Activated T-helper 1 cell treated with anti-CD3 and anti-CD28 coated beads, Interleukin-12 subunit alpha, Interleukin-12 subunit beta, Interleukin-2, Interleukin-4 antibody, amounts not matched to agents 30 ng/mL and 10 ng/mL and 1 ng/mL, durations not matched to agents 14 hours and 24 hours and 36 hours (primary cell): ENCODE results near the gene RBM8A. TPM values are rescaled to one million over a fixed set of nuclear protein-coding genes. Genes with fewer than 3 reads are reported as not detected.

ENCODE experiments used
- DNase-seq: peaks from one replicate; pipeline ENCODE4 v3.0.0; 2021; ENCODE audit warnings: low spot score
- H3K27ac Mint-ChIP-seq: one replicate; pipeline ENCODE4 v1.8.0; 2021; ENCODE audit warnings: mild to moderate bottlenecking, mixed read lengths
- H3K27me3 Mint-ChIP-seq: one replicate; pipeline ENCODE4 v1.8.0; 2022; ENCODE audit warnings: mild to moderate bottlenecking, moderate library complexity, mixed read lengths; ENCODE audit not compliant: insufficient read depth
- H3K36me3 Mint-ChIP-seq: one replicate; pipeline ENCODE4 v1.8.0; 2021; ENCODE audit warnings: low read depth, mixed read lengths
- H3K4me1 Mint-ChIP-seq: one replicate; pipeline ENCODE4 v1.8.0; 2021; ENCODE audit warnings: low read depth, mixed read lengths
- H3K4me3 Mint-ChIP-seq: one replicate; pipeline ENCODE4 v1.8.0; 2021; ENCODE audit warnings: mild to moderate bottlenecking, moderate library complexity, mixed read lengths
- H3K9me3 Mint-ChIP-seq: one replicate; pipeline ENCODE4 v1.8.0; 2021; ENCODE audit warnings: mixed read lengths
- intact Hi-C: fragments of 100-400 bp; cut with micrococcal nuclease; formaldehyde crosslinking; loops from one replicate; pipeline ENCODE4 v1.15.1; 2024
- total RNA-seq: library from RNA; stranded (reverse); gene quantifications from 2 replicates; pipeline ENCODE4 v1.2.3, GENCODE V29; 2022

RBM8A gene
- total RNA-seq, 1 donor from 2014 or later, result 354 TPM

DNA sequence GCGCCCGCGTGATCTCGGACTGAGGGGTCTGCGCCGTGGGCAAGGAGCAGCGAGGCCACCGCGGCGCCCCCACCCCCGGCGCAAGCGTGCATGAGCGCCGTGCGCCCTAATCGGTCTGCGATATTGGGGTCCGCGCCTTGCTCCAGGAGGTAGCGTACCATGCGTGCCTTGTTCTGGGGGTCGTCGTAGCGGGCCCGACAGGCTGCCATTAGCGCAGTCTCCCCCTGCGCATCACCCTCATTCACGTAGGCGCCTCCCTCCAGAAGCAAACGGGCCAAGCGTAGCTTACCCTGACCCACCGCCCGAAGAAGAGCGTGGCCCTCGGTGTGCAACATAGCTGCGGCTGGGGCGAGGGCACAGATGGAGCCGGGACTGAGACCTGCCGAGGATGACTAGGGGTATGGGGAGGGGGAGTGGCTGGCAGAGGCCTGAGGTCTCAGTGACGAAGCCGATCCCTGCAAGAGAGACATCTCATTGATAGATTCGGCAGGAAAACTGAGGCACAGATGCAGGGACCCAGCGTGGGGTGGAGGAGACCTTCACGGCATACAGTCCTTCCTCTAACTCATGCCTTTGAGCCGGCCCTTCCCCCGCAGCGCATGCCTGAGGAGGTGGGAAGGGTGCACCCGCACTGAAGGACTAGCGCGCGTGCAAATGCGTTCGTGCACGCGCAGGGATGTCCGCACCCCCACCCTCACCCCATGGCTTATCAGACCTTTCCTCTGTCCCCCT lies 34.3 kb upstream of the RBM8A start:
- H3K4me3 Mint-ChIP-seq, result peak overlapping the region; percentile 91
- H3K9me3 Mint-ChIP-seq, result no peaks in the 10 kb centered on the region
- DNase-seq, result no peak
- H3K36me3 Mint-ChIP-seq, result peaks cover 2% of the 10 kb centered on the region
- intact Hi-C loops, result no loop called here
- no peaks in the 10 kb centered on the region for H3K27me3 Mint-ChIP-seq
- peaks cover 69% of the 10 kb centered on the region for H3K4me1 Mint-ChIP-seq
- H3K27ac Mint-ChIP-seq, result peak overlapping the region; percentile 84

DNA sequence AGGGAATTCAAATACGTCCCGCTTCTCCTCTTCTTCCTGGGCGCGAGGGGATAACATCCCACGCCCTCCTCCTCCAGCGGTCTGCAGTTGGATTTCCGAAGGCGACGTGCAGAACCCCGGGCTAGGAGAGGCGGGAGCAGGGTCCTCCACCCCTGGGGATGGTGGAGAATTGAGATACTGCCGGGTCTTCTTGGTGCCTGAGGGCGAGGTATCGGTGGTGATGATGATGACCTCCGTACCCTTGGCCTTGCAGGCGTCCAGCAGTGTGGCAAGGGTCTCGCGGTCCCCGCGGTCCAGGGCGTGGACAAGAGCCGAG lies 33.8 kb upstream of the RBM8A start:
- H3K4me1 Mint-ChIP-seq, result peaks cover 74% of the 10 kb centered on the region
- DNase-seq, result no peak
- H3K36me3 Mint-ChIP-seq, result peaks cover 2% of the 10 kb centered on the region
- peak overlapping the region; percentile 91 for H3K4me3 Mint-ChIP-seq
- intact Hi-C loops, result no loop called here
- peak overlapping the region; percentile 36 for H3K27ac Mint-ChIP-seq
- H3K9me3 Mint-ChIP-seq, result no peaks in the 10 kb centered on the region
- H3K27me3 Mint-ChIP-seq, result no peaks in the 10 kb centered on the region

- peak overlapping the region; percentile 36 for H3K27ac Mint-ChIP-seq
- no peaks in the 10 kb centered on the region for H3K9me3 Mint-ChIP-seq
- peaks cover 2% of the 10 kb centered on the region for H3K36me3 Mint-ChIP-seq
- no peaks in the 10 kb centered on the region for H3K27me3 Mint-ChIP-seq
- H3K4me3 Mint-ChIP-seq, result peak overlapping the region; percentile 91
- DNase-seq, result peak; percentile 41
- H3K4me1 Mint-ChIP-seq, result peaks cover 79% of the 10 kb centered on the region
- intact Hi-C loops, result no loop called here
Observed at GRCh38 chr1:145960468-145961108, 33.3 kb upstream of the RBM8A start.

- intact Hi-C loops, result loop anchor here (2.0 kb wide), 1 partner anchor 75 kb away; the partner anchor contains the start of gene ANKRD35
- Mint-ChIP-seq H3K9me3 (no peaks in the 10 kb centered on the region), H3K4me1 (peaks cover 80% of the 10 kb centered on the region), H3K36me3 (peaks cover 7% of the 10 kb centered on the region), H3K4me3 (peak overlapping the region; percentile 72), H3K27me3 (no peaks in the 10 kb centered on the region), H3K27ac (no peak overlapping the region)
- no peak for DNase-seq
Observed at GRCh38 chr1:145959957-145960467, 32.7 kb upstream of the RBM8A start.

DNA sequence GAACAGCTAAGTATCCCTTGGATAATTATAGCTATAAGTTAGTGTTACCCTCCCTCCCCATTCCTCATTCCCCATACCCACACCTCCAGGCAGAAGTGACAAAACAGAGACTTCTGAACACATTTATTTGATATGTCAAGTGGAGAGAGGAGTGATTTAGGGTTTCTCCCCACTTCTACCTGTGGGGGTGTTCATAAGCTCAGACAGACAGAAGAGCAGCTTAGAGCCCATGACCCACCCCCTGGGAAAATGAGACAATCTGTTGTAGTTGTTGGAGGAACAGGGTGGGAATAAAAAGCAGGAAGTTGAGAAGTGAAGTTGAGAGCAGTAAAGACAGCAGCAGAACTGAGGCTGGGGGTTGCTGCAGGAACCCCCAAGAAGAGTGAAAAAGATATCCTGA lies 32.0 kb upstream of the RBM8A start:
- H3K27me3 Mint-ChIP-seq, result no peaks in the 10 kb centered on the region

GRCh38 chr1:145958734-145959133 lies 31.4 kb upstream of the RBM8A start:
- peaks cover 79% of the 10 kb centered on the region for H3K4me1 Mint-ChIP-seq
- no peaks in the 10 kb centered on the region for H3K27me3 Mint-ChIP-seq
- H3K36me3 Mint-ChIP-seq, result peaks cover 9% of the 10 kb centered on the region
- no peaks in the 10 kb centered on the region for H3K9me3 Mint-ChIP-seq
- H3K27ac Mint-ChIP-seq, result no peak overlapping the region
- H3K4me3 Mint-ChIP-seq, result peak overlapping the region; percentile 11
- intact Hi-C loops, result loop anchor here (1.0 to 2.0 kb wide), 2 partner anchors 38 to 74 kb away; partner anchors contain the start of genes ANKRD35 and TXNIP
- no peak for DNase-seq

More for the DNA sequence above, 32.0 kb upstream of the RBM8A start:
- no peak for DNase-seq
- peaks cover 83% of the 10 kb centered on the region for H3K4me1 Mint-ChIP-seq
- no peaks in the 10 kb centered on the region for H3K9me3 Mint-ChIP-seq
- intact Hi-C loops, result loop anchor here (2.0 kb wide), 1 partner anchor 75 kb away; the partner anchor contains the start of gene ANKRD35
- peak overlapping the region; percentile 72 for H3K4me3 Mint-ChIP-seq
- no peak overlapping the region for H3K27ac Mint-ChIP-seq
- H3K36me3 Mint-ChIP-seq, result peaks cover 9% of the 10 kb centered on the region

- DNase-seq, result peak; percentile 93
- peak within 1 kb of the TSS; percentile 93 for H3K4me3 Mint-ChIP-seq
- H3K27me3 Mint-ChIP-seq, result no peaks in the 10 kb centered on the region
- peaks cover 68% of the 10 kb centered on the region for H3K4me1 Mint-ChIP-seq
- H3K36me3 Mint-ChIP-seq, result peaks cover 9% of the 10 kb centered on the region
- no peaks in the 10 kb centered on the region for H3K9me3 Mint-ChIP-seq
- intact Hi-C loops, result loop anchor here (1.0 to 2.0 kb wide), 3 partner anchors 30 to 73 kb away; partner anchors contain the start of genes ANKRD35, RBM8A and TXNIP
- peak within 1 kb of the TSS; percentile 93 for H3K27ac Mint-ChIP-seq
Observed at GRCh38 chr1:145957443-145958319, 30.4 kb upstream of the RBM8A start, which contains the start of gene LIX1L. Gene LIX1L, minus strand, starts transcription at chr1:145958017. Its CDS starts 90 bp downstream, at chr1:145957927.

DNA sequence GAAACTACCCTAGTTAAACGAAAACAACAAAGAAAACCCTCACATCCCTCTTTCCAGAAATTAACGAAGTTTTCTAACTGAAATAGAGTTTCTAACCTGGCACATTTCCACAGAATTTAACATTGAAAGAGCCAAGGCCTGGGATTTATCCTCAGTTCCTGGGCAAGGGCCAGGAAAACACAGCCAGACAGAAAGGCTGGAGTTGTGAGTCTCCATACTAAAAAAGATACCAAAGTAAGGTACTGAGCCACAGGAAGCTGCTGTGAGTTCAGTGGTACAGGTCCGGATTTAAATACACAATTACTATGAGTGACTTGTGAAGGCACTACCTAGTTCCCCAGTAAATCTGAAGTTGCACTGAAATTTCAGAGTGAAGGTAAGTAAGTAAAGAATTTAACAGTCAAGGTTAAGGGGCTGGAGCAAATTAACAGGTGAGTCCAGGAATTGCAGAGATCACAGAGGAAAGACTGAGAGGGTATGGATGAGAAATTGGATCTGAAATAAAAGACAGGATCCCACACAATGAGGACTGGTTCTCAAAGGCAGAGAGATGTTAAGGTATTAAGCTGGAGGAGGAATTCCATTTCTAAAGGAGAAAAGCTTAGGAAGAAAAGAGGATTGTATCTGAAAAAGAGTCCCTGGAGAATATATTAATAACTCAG lies 29.6 kb upstream of the RBM8A start:
- intact Hi-C loops, result loop anchor here (1.0 kb wide), 1 partner anchor 30 kb away; the partner anchor contains the start of gene RBM8A

GRCh38 chr1:145956361-145956760 lies 29.1 kb upstream of the RBM8A start:
- Mint-ChIP-seq H3K36me3 (peaks cover 16% of the 10 kb centered on the region), H3K9me3 (no peaks in the 10 kb centered on the region), H3K27me3 (no peaks in the 10 kb centered on the region), H3K27ac (peak overlapping the region; percentile 93), H3K4me3 (peak overlapping the region; percentile 93), H3K4me1 (peaks cover 65% of the 10 kb centered on the region)
- intact Hi-C loops, result no loop called here
- DNase-seq, result no peak

More for the DNA sequence above, 29.6 kb upstream of the RBM8A start:
- peak overlapping the region; percentile 93 for H3K27ac Mint-ChIP-seq
- peak overlapping the region; percentile 93 for H3K4me3 Mint-ChIP-seq
- H3K4me1 Mint-ChIP-seq, result peaks cover 65% of the 10 kb centered on the region
- H3K27me3 Mint-ChIP-seq, result no peaks in the 10 kb centered on the region
- no peaks in the 10 kb centered on the region for H3K9me3 Mint-ChIP-seq
- DNase-seq, result no peak
- H3K36me3 Mint-ChIP-seq, result peaks cover 12% of the 10 kb centered on the region

DNA sequence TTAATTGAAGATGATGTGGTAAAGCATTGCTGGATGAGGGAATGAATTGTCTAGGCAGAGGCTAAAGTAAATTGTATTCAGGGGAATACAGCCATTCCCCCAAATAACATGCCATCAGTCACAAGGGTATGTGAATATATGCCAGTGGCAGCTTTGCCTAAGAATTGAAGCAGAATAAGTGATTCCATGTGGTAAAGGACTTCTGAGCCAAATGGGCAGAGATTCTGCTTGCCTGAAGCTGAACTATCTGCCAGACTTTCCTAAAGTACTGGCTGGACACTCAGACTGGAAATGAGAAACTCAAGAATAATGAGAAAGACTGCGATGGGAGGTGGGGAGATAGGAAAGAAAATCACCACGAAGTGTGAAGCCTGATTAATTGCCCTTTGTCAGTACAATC lies 28.2 kb upstream of the RBM8A start:
- Mint-ChIP-seq H3K27me3 (no peaks in the 10 kb centered on the region), H3K9me3 (no peaks in the 10 kb centered on the region), H3K36me3 (peaks cover 16% of the 10 kb centered on the region), H3K4me1 (peaks cover 61% of the 10 kb centered on the region), H3K4me3 (peak overlapping the region; percentile 50), H3K27ac (no peak overlapping the region)
- no peak for DNase-seq
- intact Hi-C loops, result no loop called here

DNA sequence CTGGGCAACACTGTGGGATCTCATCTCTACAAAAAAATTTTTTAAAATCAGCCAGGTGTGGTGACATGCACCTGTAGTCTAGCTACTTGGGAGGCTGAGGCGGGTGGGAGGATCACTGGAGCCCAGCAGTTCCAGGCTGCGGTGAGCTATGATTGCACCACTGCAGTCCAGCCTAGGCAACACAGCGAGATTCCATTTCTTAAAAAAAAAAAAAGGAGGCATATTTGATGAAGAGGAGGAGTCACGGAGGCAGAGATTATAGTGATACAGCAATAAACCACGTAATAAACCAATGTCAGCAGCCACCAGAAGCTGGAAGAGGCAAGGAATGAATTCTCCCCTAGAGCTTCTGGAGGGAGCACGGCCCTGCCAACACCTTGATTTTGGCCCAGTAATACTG lies 26.6 kb upstream of the RBM8A start:
- Mint-ChIP-seq H3K4me3 (no peak overlapping the region), H3K4me1 (peaks cover 57% of the 10 kb centered on the region), H3K9me3 (no peaks in the 10 kb centered on the region), H3K27me3 (no peaks in the 10 kb centered on the region), H3K36me3 (peaks cover 17% of the 10 kb centered on the region), H3K27ac (no peak overlapping the region)
- no peak for DNase-seq
- intact Hi-C loops, result no loop called here

GRCh38 chr1:145952903-145953302 lies 25.6 kb upstream of the RBM8A start:
- H3K27me3 Mint-ChIP-seq, result no peaks in the 10 kb centered on the region
- H3K27ac Mint-ChIP-seq, result no peak overlapping the region
- intact Hi-C loops, result no loop called here
- no peak for DNase-seq
- H3K9me3 Mint-ChIP-seq, result no peaks in the 10 kb centered on the region
- no peak overlapping the region for H3K4me3 Mint-ChIP-seq
- H3K4me1 Mint-ChIP-seq, result peaks cover 48% of the 10 kb centered on the region
- peaks cover 17% of the 10 kb centered on the region for H3K36me3 Mint-ChIP-seq
